AG04449 (cell line): ENCODE data around the gene LARGE2.

ENCODE experiments used
- CTCF ChIA-PET: fragments of 350-600 bp; formaldehyde crosslinking; extraction: SDS; loops from one replicate; lab custom pipeline; 2021; ENCODE audit warnings: antibody characterized with exemption; lab: Yijun Ruan, JAX
- POLR2A ChIA-PET: fragments of 400-600, 350-600 bp; formaldehyde crosslinking; extraction: SDS; loops from one replicate; lab custom pipeline; 2020; ENCODE audit warnings: antibody characterized with exemption, inconsistent platforms; lab: Yijun Ruan, JAX
- DNase-seq: peaks from one replicate; pipeline ENCODE4 v3.0.0-alpha.2; 2010; ENCODE audit warnings: low read depth, low spot score
- H3K4me3 ChIP-seq: 2 replicates; pipeline ENCODE4 v1.5.1; 2011; ENCODE audit warnings: low read depth, mild to moderate bottlenecking, control low read depth, low read length
- TF ChIP-seq, protein P1 (sequence below): IDR thresholded peaks from one replicate; pipeline ENCODE4 v1.5.1; 2011; ENCODE audit warnings: mild to moderate bottlenecking, moderate library complexity, low read length, control low read depth, inconsistent platforms; ENCODE audit not compliant: insufficient read depth; ENCODE audit errors: missing control alignments

Gene LARGE2

DNA sequence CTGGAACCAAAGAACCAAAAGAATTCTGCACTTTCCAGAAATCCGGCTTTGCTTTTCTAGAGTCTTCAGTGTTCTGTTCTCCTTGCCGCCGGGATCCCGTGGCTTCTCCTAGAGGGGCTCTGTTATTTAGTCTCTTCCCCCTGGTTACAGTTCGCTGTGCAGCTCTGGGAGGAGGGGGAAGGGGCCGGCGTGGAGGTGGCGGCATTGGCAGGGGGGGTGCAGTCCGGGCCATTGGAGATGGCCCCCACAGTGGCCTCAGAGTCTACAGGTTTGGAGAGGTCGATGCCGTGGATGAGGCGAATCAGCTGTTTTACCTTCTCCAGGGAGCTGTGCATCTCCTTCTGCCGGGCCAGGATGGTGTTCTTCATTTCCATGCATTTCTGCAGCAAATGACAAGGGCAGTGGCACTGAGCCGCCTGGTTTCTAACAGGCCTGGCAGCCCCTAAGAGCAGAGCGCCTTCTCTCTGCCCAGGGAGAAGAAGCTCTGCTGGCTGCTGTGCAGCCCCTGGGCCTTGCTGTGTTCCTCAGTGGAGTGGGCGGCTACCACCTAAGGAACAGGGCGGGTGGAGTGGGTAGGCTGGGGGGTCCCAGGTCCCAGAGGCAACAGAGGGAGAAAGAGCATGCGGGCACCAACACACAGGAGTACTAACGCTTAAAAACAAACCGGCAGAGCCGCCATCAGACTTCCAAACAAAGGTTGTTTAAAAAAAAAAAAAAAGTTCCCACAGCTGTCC is 11.6 kb downstream of the LARGE2 start:
- no peak for DNase-seq
- TF ChIP-seq, protein P1, sequence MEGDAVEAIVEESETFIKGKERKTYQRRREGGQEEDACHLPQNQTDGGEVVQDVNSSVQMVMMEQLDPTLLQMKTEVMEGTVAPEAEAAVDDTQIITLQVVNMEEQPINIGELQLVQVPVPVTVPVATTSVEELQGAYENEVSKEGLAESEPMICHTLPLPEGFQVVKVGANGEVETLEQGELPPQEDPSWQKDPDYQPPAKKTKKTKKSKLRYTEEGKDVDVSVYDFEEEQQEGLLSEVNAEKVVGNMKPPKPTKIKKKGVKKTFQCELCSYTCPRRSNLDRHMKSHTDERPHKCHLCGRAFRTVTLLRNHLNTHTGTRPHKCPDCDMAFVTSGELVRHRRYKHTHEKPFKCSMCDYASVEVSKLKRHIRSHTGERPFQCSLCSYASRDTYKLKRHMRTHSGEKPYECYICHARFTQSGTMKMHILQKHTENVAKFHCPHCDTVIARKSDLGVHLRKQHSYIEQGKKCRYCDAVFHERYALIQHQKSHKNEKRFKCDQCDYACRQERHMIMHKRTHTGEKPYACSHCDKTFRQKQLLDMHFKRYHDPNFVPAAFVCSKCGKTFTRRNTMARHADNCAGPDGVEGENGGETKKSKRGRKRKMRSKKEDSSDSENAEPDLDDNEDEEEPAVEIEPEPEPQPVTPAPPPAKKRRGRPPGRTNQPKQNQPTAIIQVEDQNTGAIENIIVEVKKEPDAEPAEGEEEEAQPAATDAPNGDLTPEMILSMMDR: no peak
- CTCF ChIA-PET: no interaction called here
- POLR2A ChIA-PET: no interaction called here
- H3K4me3 ChIP-seq: no peak overlapping the region

DNA sequence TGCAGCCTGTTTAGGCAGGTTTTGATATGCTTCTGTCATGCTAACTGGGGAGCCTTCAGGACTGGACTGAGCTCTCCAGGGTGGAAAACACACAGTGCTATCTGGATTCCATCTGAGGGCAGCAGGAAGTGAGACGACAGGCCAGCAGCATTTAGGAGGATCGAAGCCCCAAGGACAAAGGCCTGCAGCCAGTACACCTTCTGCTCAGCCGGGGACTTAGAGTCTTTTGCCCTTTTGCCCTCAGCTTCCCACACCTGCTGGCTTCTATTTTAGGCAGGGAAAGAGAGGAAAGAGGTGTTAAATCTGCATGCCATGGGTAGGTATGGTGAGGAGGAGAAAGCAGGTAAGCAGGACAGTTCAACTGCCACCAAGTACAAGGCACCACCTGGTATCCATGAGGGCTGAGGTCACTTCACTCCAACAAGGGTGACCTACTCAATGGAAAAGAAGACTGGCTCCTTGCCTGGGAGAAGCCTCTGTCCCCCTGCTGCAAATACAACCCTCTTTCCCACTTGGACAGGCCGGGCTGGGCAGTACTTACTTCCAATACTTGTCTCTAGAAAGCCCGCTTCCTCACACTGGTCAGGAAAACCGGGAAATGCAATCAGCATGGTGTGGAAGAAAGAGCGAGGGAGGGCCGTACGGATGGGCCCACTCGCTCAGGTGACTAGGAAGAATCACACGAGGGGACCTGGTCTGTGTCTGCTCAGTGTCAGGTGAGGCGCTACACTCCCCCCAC is 12.3 kb downstream of the LARGE2 start:
- ChIA-PET POLR2A (interaction anchor here (0.7 kb wide), 1 partner anchor 75 kb away, joined by 4 read pairs; no protein-coding TSS in a partner anchor), CTCF (interaction anchor here (1.0 kb wide), 1 partner anchor 30 kb away, joined by 6 read pairs; no protein-coding TSS in a partner anchor)
- TF ChIP-seq, protein P1: no peak
- DNase-seq: no peak
- no peak overlapping the region for H3K4me3 ChIP-seq

DNA sequence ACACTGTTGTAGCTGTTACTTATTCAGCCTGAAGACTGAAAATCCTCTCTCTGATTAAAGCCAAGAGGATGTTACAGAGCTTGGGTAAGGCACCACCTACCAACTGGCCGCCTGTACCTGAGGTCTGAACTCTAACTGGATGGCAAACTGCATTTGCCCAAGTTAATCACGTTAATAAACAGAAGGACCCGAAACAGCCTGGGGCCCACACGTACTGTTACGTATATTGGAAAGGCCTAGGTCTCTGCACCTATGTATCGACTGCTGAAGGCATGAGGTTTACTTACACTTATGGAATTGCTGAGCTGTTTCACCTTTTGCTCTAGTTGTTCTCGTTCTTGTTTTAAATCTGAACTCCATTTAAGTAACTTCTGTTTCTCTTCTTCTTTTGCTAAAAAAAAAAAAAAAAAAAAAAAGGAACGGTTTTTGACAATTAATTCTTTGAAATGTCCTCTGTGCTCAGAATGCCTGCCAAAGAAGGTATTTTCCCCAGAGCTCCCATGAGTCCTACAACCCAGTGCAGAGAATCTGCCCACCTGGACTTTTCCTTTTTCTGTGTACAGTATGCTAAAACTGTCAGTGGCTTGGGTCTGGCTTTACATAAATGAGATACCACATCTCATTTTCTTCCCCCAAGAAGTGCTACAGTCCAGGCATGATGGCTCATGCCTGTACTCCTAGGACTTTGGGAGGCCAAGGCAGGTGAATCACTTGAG is 13.1 kb downstream of the LARGE2 start:
- POLR2A ChIA-PET: interaction anchor here (0.7 kb wide), 1 partner anchor 75 kb away, joined by 4 read pairs; no protein-coding TSS in a partner anchor
- TF ChIP-seq, protein P1: no peak
- H3K4me3 ChIP-seq: no peak overlapping the region
- CTCF ChIA-PET: interaction anchor here (1.0 to 2.4 kb wide), 5 partner anchors 13 to 93 kb away, joined by 3 to 6 read pairs (median 4); no protein-coding TSS in a partner anchor
- DNase-seq: no peak

DNA sequence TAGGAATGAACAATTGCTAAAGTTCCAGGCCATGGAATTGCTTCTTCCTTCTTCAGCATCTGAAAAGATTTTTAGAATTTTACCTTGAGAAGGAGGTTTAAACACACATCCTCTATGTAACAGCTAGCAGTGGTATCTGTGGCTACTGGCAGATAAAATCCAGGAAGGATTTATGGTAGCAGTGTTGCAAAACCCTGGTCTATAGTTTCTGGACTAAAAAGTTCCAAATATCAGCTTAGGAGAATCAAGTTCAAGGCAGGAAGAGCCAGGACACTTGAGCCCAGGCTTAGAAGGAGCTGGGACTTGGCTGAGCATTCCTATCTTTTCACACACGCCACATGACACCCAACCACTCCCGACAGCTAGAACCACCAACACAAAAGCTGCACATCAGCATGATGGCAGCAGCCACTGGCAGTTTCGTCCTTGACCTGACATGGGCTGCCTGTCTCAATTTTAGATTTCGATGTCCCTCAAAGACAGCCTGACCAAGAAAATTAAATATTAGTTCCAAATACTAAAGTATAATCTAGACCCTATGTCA is 14.1 kb downstream of the LARGE2 start:
- H3K4me3 ChIP-seq: no peak overlapping the region
- ChIA-PET POLR2A (no interaction called here), CTCF (interaction anchor here (0.8 to 2.4 kb wide), 7 partner anchors 9 to 94 kb away, joined by 3 to 9 read pairs (median 3); no protein-coding TSS in a partner anchor)
- no peak for DNase-seq
- TF ChIP-seq, protein P1: no peak

DNA sequence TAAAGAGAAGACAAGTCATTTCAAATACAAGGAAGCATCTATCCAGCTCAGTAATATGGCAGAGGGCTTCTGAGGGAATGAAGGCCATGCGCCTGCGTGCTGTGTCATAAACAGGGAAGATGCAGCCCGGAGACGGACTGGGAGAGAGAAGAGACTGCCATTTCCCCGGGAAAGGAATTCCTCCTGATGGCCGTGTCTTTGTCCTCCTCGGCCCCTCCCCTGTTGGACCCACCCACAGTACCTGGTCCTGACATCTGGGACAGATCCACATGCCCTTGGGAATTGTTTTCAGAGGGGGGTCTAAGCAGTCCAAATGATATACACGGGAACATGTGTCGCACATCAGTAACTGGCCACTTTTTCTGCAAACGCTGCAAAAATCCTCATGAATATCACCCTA is 15.5 kb downstream of the LARGE2 start:
- TF ChIP-seq, protein P1: no peak
- no peak overlapping the region for H3K4me3 ChIP-seq
- CTCF ChIA-PET: interaction anchor here (0.7 to 2.4 kb wide), 3 partner anchors 26 to 96 kb away, joined by 3 to 9 read pairs (median 5); no protein-coding TSS in a partner anchor
- DNase-seq: no peak
- POLR2A ChIA-PET: no interaction called here
